H1 (cell line): ENCODE measurements around the gene JAKMIP2. TPM values are rescaled to one million over a fixed set of nuclear protein-coding genes. Genes with fewer than 3 reads are reported as not detected.

ENCODE experiments used
- CBX5 ChIP-seq: fragments of 300-800, 300-1000 bp; sonication (generic); IDR thresholded peaks from 2 replicates; pipeline ENCODE4 v1.7.1; 2016; ENCODE audit warnings: antibody characterized with exemption, low read length, low read depth
- CTCF ChIP-seq, 3 experiments: IDR thresholded peaks; 1 replicate in 2 of 3; 2 replicates in 1 of 3; pipeline versions ENCODE4 v1.5.1 to v1.6.1; 2011; ENCODE audit warnings: low read length in 3 of 3, mild to moderate bottlenecking in 3 of 3, inconsistent platforms in 2 of 3, low read depth in 1 of 3, moderate library complexity in 1 of 3; ENCODE audit not compliant: insufficient read depth in 1 of 3; ENCODE audit errors: control extremely low read depth in 1 of 3
- KDM4A ChIP-seq: IDR thresholded peaks from one replicate; pipeline ENCODE4 v1.7.1; 2012; ENCODE audit warnings: low read depth, mild to moderate bottlenecking, moderate library complexity, low read length, inconsistent platforms; ENCODE audit not compliant: severe bottlenecking
- SP1 ChIP-seq: IDR thresholded peaks from 2 replicates; pipeline ENCODE4 v1.6.1; 2011; ENCODE audit warnings: low read depth, low read length
- USF2 ChIP-seq: IDR thresholded peaks from 2 replicates; pipeline ENCODE4 v1.6.1; 2011; ENCODE audit warnings: low read length, improper control_type of control experiment
- polyA plus RNA-seq, 7 experiments: library from polyadenylated mRNA; depleted of rRNA in 3 of 7; stranded (reverse) in 5 of 7; unstranded in 2 of 7; fragments of >200 nt in 5 of 7; fragments of 200-250 nt in 2 of 7; gene quantifications; 1 replicate in 5 of 7; 2 replicates in 1 of 7; 4 replicates in 1 of 7; pipeline versions ENCODE4 v1.2.1 to v1.2.3, GENCODE V29; 2011 to 2013; ENCODE audit warnings: missing spikeins in 2 of 7, mixed read lengths in 2 of 7
- total RNA-seq: library from RNA; stranded (reverse); fragmentation: NEBNext Ultra II Directional; extraction: Animal tissue kit (Norgen Biotek cat#: 25700); gene quantifications from 2 replicates; pipeline ENCODE4 v1.2.1, GENCODE V29; 2021

Gene JAKMIP2
- total and polyA plus RNA-seq, 2 of the 8 experiments (the other 6 are each of a cell fraction or from before 2014, with no cell fraction given) = 2.4 to 13.6 TPM

GRCh38 chr5:147645197-147645596 lies 137.3 kb downstream of the JAKMIP2 start (continued):
- TF ChIP-seq USF2 = no peak
- TF ChIP-seq KDM4A = no peak
- no peak for TF ChIP-seq CTCF (IDR thresholded peaks at IDR 0.05; ENCODE audit: control extremely low read depth in 1 of 3, insufficient read depth in 1 of 3, low read depth in 1 of 3, low read length in 3 of 3)
- no peak for TF ChIP-seq CBX5
- no peak for TF ChIP-seq SP1
